ENCODE data around the gene ZNF438. TPM values are rescaled to one million over a fixed set of nuclear protein-coding genes. Genes with fewer than 3 reads are reported as not detected.

Gene ZNF438
- total RNA-seq, 1 experiment from 2014 or later: 4.6 TPM

GRCh38 chr10:30832749-30833627, 198.7 kb downstream of the ZNF438 start:
- DNase-seq (ENCODE audit: low read depth, low spot score): no peak
- in situ Hi-C loops (cut with HindIII; ENCODE audit: low pct_unique_long_range_greater_than_20kb, low sequenced_read_pairs): no loop called here

DNA sequence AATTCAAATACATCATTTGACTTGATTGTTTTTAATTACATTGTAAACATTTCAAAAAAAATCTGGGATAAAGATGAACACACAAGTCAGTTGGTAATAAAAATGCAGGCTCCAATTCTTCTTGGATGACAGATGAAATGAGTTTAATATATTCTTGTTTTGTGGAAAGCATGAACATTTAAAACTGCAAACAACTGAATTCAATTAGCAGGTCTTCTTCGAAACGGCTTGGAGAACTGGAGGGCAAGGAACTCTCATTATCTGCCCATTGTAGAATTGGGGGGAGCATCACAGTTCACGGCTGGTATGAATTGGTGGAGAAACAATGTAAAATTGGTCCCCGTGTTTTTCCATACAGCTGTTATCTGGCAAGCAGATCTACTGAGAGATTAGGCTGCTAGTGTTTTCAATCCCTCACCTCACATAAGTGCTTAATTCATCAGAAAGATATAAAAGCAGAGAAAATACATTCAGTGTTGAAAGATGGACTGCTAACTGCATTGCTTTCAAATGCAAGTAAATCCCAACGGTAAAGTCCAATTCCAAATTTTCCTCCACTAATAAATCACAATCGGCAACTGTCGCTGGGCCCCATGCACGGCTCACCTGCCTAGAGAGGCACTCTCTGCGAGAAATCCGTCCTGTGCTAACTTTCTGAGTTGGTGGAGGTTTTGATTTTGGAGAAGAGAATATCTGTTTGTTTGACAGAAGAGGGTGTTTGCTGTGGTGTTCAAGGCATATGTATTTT, 199.5 kb downstream of the ZNF438 start:
- in situ Hi-C loops (cut with HindIII; ENCODE audit: low pct_unique_long_range_greater_than_20kb, low sequenced_read_pairs): no loop called here
- no peak for DNase-seq (ENCODE audit: low read depth, low spot score)

GRCh38 chr10:30831426-30831825, 200.2 kb downstream of the ZNF438 start:
- in situ Hi-C loops (cut with HindIII; ENCODE audit: low pct_unique_long_range_greater_than_20kb, low sequenced_read_pairs): no loop called here
- peak; percentile 1 for DNase-seq (ENCODE audit: low read depth, low spot score)

DNA sequence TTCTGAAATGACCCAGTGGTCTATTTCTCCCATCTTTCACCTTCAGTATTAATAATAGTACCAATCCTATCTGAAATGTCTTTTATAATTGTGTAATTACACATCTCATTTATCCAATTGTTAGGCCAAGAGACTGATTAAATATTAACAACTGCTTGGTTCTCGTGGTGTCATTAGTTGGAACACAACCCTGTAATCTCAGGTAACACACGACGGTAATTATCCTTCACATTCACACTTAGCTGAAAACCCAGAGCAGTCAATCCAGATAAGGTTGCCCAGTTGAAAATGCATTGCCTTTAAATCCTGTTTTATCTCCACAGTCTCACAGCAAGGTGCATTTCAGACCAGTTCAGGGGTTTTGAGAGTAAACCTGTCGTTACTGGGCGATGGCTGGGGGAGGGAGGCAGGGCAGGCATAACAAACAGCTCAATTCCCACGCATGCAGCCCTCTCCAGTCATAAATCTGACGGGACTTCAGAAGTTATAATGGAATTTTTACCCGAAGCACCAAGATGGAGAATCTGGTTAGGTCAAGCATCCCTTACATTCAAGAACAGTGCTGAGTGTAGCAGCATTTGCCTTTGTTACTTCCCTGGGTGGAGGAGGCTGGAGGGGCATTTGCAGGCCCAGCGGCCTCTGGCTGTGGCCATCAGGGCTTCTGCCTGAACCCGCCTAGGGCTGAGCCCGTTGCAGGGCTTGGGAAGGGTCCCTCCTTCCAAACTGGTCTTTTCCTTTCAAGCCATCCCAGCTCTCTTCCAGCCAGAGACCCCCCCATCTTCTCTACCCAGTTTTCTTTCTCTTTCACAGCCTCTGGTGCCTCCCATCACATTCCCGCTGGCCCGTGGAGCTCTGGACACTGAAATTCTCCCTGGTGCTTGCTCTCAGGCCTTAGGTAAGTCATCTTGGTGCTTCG, 201.1 kb downstream of the ZNF438 start:
- in situ Hi-C loops (cut with HindIII; ENCODE audit: low pct_unique_long_range_greater_than_20kb, low sequenced_read_pairs): no loop called here
- DNase-seq (ENCODE audit: low read depth, low spot score): no peak

DNA sequence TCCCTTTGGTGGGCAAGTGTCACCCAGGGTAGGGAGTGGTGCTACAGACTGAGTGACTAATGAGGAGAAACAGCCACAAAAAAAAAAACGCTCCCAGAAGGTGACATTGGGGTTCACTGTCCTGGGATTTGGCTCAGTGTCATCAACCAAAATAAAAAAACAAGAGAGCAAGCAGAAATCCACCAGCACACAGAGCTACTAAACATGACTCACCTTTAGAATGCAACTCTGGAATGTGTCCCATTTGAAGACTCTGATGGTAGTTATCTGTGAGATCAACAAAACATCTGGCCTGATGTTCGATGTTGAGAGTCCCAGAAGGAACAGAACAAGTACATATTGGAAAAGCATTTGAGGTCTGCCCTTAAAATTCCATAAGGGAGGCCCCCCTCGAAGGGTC, 201.8 kb downstream of the ZNF438 start:
- DNase-seq (ENCODE audit: low read depth, low spot score): no peak
- in situ Hi-C loops (cut with HindIII; ENCODE audit: low pct_unique_long_range_greater_than_20kb, low sequenced_read_pairs): no loop called here

DNA sequence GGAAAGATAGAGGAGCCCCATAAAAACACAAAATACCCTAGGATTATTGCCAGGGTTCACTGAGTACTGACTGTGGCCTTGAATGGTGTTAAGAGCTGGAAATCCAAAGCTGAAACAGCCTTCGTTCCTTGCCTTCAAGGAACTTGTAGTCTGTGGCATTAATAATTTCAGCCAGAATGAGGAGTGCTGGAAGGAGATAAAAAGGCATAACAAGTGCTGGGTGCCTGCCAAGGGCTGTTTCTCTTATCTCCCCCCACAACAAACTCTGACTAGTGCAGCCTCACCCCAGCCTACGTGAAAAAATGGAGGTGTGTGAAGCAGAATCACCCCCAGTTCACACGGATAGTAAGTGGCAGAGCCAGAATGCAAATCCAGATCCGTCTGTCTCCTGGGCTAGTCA, 203.0 kb downstream of the ZNF438 start:
- no peak for DNase-seq (ENCODE audit: low read depth, low spot score)
- in situ Hi-C loops (cut with HindIII; ENCODE audit: low pct_unique_long_range_greater_than_20kb, low sequenced_read_pairs): no loop called here

DNA sequence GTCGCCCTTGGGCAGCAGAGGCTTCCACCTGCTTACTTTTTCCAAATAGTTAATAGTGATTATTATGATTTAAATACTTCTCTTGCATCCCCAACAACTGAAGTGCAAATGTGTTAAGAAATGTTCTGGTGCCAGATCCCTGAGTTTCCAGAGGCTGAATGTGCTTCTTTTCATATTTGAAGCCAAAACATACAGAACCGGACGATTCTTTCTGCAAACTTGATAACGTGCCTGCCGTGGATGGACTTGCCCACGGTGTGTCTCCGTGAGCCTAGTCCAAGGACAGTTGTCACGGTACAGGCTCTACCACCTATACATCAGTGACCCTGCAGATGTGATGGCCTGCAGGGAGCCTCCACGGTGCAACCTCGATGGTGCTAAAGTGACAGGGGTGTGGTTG, 203.5 kb downstream of the ZNF438 start:
- in situ Hi-C loops (cut with HindIII; ENCODE audit: low pct_unique_long_range_greater_than_20kb, low sequenced_read_pairs): no loop called here
- no peak for DNase-seq (ENCODE audit: low read depth, low spot score)

GRCh38 chr10:30827531-30828120, 204.0 kb downstream of the ZNF438 start:
- in situ Hi-C loops (cut with HindIII; ENCODE audit: low pct_unique_long_range_greater_than_20kb, low sequenced_read_pairs): no loop called here
- no peak for DNase-seq (ENCODE audit: low read depth, low spot score)

DNA sequence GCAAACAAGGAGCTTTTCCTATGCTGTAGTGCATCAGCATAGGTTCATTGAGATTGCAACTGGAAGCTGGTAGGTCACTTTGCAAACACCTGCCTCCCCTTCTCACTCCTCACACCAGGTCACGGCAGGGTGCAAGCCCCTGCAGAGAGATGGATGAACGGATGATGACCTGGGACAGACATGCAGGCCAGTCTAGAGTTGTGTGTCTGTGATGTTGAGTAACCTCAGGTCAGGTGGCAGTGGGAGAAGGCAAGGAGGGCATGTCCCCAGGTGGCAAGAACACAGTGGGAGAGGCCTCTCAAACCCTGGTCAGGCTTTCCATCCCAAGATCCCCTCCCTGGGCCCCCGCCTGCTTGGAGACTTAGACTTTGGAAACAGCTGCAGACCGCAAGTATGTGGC, 205.0 kb downstream of the ZNF438 start:
- DNase-seq (ENCODE audit: low read depth, low spot score): no peak
- in situ Hi-C loops (cut with HindIII; ENCODE audit: low pct_unique_long_range_greater_than_20kb, low sequenced_read_pairs): no loop called here

DNA sequence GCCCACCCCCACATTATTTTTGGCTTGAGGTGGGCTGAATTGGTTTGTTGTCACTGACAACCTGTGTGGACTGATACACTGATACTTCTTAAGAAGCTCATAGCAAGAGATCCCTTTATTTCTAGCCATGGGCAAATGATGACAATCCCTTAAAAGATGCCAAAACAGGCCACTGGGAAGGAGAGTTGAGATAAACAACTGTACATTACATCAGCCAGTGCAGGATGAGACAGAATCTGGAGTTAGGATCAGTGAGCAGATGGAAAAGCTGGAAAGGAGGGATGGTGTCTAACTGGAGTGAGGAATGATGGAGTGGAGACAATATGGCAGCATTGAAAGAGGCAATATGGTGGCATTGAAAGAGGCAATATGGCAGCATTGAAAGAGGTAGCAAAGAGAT, 206.2 kb downstream of the ZNF438 start:
- DNase-seq (ENCODE audit: low read depth, low spot score): no peak
- in situ Hi-C loops (cut with HindIII; ENCODE audit: low pct_unique_long_range_greater_than_20kb, low sequenced_read_pairs): no loop called here

DNA sequence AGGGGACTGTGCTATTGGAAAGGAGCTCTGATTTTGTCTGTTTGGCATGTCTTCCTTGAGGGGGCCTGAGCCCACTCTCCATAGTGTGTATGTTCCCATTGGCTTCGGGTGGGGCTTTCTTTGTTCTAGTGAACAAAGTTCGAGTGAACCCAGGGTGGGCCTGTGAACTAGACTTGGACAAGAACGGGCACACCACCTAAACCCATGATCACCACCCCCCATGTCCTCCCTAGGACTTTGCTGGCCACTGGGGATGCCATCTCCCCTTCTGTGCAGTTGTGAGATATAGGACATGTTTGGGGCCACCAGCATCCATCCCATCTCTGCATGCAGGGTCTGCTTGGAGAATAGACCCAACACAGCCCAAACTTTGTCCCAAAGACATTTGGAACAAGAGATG, 206.6 kb downstream of the ZNF438 start:
- no peak for DNase-seq (ENCODE audit: low read depth, low spot score)
- in situ Hi-C loops (cut with HindIII; ENCODE audit: low pct_unique_long_range_greater_than_20kb, low sequenced_read_pairs): no loop called here

DNA sequence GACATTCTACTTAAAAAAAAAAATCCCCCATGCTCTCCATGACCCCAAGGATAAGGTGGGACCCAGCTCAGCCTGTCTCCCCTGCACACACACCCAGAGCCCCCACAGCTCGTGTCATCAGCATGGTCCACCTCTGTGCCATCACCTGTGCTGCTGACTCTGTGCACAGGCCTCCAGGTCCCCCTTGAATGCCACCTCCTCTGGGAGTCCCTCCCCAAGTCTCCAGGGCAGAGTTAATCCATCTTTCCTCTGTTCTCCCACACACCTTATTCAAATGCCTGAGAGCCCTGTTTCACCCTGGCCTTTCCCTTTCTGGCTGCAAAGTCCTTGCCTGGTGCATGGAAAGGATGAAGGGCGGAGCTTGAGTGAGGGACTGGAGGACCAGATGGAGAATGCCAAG, 208.0 kb downstream of the ZNF438 start:
- in situ Hi-C loops (cut with HindIII; ENCODE audit: low pct_unique_long_range_greater_than_20kb, low sequenced_read_pairs): no loop called here
- no peak for DNase-seq (ENCODE audit: low read depth, low spot score)

DNA sequence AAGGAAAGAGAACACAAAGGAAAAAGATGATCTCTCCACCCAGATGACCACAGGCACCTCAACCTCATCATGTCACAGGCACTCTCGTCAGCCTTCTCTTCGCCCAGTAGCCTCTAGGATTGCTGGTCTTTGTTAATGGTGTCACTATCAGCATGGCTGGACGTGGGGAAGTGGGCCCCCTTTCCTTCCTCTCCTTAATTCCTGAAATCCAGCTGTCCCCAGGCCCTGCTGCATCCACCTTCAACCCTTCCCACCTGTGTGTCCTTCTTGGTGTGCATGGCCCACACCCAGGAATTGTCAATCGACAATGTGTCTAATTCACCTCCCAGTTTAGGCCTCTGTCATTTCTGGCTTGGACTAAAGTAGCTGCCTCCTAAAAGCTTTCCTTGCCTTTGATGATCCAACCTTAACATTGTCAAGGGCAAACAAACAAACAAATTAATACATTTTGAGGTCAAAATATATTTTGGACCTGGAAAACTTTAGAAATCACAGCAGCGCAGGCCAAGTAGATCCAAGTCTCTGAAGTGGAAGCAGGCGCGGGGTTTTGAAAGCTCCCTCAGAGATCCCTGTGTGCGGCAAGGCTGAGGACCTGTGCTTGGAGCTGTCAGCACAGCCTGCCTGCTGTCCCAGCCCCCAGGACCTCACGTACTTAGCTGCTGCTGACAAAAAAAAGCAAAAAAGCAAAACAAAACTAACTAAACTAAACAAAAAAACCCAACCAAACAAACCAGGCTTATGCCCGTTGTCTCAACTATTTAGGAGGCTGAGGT, 208.8 kb downstream of the ZNF438 start:
- DNase-seq (ENCODE audit: low read depth, low spot score): no peak
- in situ Hi-C loops (cut with HindIII; ENCODE audit: low pct_unique_long_range_greater_than_20kb, low sequenced_read_pairs): no loop called here

GRCh38 chr10:30821994-30822692, 209.5 kb downstream of the ZNF438 start:
- in situ Hi-C loops (cut with HindIII; ENCODE audit: low pct_unique_long_range_greater_than_20kb, low sequenced_read_pairs): no loop called here
- no peak for DNase-seq (ENCODE audit: low read depth, low spot score)

DNA sequence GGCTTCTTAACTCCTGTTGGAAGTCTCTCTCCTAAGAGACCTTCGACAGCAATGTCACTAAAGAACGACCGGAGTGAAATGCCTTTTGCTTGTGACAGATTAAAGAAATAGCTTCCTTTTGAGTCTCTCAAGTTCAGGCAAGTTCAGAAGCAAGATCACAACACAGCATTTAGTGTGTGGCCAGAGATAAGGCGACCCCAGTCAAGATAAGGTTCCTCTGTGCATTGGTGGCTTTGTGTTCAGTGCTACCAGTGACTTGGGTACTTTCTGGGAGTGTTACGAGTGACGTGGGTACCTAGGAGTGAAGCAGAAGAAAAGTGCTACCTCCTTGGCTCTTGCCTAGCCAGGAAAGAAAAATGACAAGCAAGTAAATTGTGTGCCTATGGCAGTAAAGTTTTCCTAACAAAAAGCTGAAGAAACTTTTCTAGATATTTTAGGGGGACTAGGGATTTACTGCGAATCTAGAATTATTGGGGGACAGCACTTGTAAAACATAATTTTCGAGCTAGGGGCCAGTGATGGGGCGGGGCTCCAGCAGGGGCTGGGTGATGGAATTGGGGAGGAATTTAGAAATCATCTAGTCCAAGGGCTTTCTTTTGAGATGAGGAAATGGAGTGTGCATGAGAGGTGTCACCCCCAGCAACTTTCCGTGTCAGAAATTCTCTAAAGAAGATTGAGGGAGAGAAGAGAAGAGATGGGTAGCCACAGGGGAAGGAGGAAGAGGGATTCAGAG, 210.2 kb downstream of the ZNF438 start:
- in situ Hi-C loops (cut with HindIII; ENCODE audit: low pct_unique_long_range_greater_than_20kb, low sequenced_read_pairs): no loop called here
- no peak for DNase-seq (ENCODE audit: low read depth, low spot score)
